AG09309 (cell line): ENCODE results near the gene SUMF2.

ENCODE experiments used
- DNase-seq: peaks from one replicate; pipeline ENCODE4 v3.0.0-alpha.2; 2010; ENCODE audit warnings: low read depth
- H3K4me3 ChIP-seq: 2 replicates; pipeline ENCODE4 v1.5.1; 2011; ENCODE audit warnings: mild to moderate bottlenecking, low read depth, low read length, moderate library complexity; ENCODE audit not compliant: control insufficient read depth
- CTCF ChIP-seq: IDR thresholded peaks from 2 replicates; pipeline ENCODE4 v1.5.1; 2011; ENCODE audit warnings: mild to moderate bottlenecking, low read depth, low read length, inconsistent platforms; ENCODE audit not compliant: insufficient read depth, control insufficient read depth; ENCODE audit errors: missing control alignments

Gene SUMF2

DNA sequence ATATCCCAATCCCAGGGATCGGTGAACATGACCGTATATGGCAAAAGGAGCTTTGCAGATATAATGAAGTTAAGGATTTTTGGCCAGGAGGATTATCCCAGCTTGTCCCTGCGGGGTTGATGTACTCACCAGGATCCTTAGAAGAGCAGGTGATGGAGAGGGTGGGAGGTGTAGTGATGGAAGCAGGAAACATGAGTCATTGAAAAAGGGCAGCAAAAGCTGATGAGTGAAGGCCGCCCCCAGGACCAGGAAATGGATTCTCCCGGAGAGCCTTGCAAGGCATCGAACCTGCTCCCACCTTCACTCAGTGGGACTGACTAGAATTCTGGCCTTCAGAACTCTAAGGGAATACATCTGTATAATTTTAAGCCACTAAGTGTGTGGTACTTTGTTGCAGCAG, 57.4 kb downstream of the SUMF2 start:
- H3K4me3 ChIP-seq = no peak overlapping the region
- TF ChIP-seq CTCF = no peak
- no peak for DNase-seq

DNA sequence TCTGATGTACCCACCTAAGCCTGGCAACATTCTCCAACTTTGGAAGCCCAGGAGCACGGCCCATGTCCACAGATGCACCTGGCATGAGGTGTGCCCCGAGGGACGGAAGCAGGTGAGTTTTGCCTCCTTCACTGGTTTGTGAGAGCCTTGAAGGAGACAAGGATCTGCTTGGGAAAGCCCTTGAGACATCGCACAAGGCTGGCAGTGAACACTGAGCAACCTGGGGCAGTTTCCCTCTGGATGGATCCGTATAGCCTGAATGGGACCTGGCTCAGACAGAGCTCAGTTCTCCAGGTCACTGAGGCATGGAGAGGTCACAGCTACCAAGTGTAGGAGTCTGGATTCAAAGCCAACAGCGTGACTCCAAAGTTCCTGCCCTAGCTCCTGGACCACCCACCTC, 60.9 kb downstream of the SUMF2 start:
- no peak overlapping the region for H3K4me3 ChIP-seq
- TF ChIP-seq CTCF = no peak
- no peak for DNase-seq

GRCh38 chr7:56125831-56126230, 61.7 kb downstream of the SUMF2 start:
- no peak for DNase-seq
- no peak overlapping the region for H3K4me3 ChIP-seq
- no peak for TF ChIP-seq CTCF

- no peak overlapping the region for H3K4me3 ChIP-seq
- TF ChIP-seq CTCF = no peak
- DNase-seq = no peak
These were observed 63.3 kb downstream of the SUMF2 start for GRCh38 chr7:56127241-56127975.
